Pancreas (tissue), 10 donors: Measurements from ENCODE around the gene ZBTB7C. TPM values are rescaled to one million over a fixed set of nuclear protein-coding genes. Genes with fewer than 3 reads are reported as not detected.

Experiments used
- ATAC-seq, 4 donors: fragments of 200-7000 bp; cut with Tn5 transposase; one replicate each; pipeline versions ENCODE4 v1.8.0 to v1.9.1; 2020; ENCODE audit warnings: mild to moderate bottlenecking in 4 of 4, moderate library complexity in 4 of 4
- DNase-seq, 6 donors: peaks; one replicate each; pipeline ENCODE4 v3.0.0-alpha.2; 2020
- FAIRE-seq: peaks from 2 replicates; lab custom pipeline; 2012; peaks lifted over from hg19 to GRCh38; lab: Jason Lieb, UNC
- H3K27ac ChIP-seq, 4 donors: fragments of 200-600 bp; sonication (generic); 1 replicate in 3 of 4; 2 replicates in 1 of 4; pipeline versions ENCODE4 v1.5.0 to v1.8.0; 2020
- H3K27me3 ChIP-seq, 4 donors: fragments of 200-600 bp; one replicate each; pipeline ENCODE4 v1.8.0; 2021
- H3K36me3 ChIP-seq, 3 donors: fragments of 200-600 bp; sonication (generic) in 1 of 3; one replicate each; pipeline versions ENCODE4 v1.5.0 to v1.8.0; 2020 to 2021
- H3K4me1 ChIP-seq, 3 donors: fragments of 200-600 bp; one replicate each; pipeline ENCODE4 v1.8.0; 2021
- H3K4me3 ChIP-seq, 4 donors: fragments of 200-600 bp; sonication (generic) in 2 of 4; one replicate each; pipeline versions ENCODE4 v1.5.0 to v1.8.0; 2020 to 2021
- H3K9me3 ChIP-seq, 4 donors: fragments of 200-600 bp; one replicate each; pipeline ENCODE4 v1.8.0; 2021
- CTCF ChIP-seq, 4 donors: fragments of 200-600 bp; sonication (generic) in 3 of 4; IDR thresholded peaks; one replicate each; pipeline versions ENCODE4 v1.5.0 to v1.8.0; 2021; ENCODE audit warnings: antibody characterized with exemption in 4 of 4
- WGBS, 2 donors: extraction: QIAGEN DNeasy Blood & Tissue Kit; methylation state at CpG; one replicate each; pipeline ENCODE4 v1.1.7; 2013; 5-methylcytosine and 5-hydroxymethylcytosine counted together
- intact Hi-C, 3 donors: fragments of 100-400 bp; cut with DNase I; formaldehyde crosslinking; loops; one replicate each; pipeline versions ENCODE4 v1.11.1 to v1.14.2; 2022
- polyA plus RNA-seq, 2 donors: library from polyadenylated mRNA; stranded (reverse); fragments of 200-250 nt; gene quantifications; one replicate each; pipeline ENCODE4 v1.2.3, GENCODE V29; 2013
- total RNA-seq, 6 donors: library from RNA; stranded (reverse); fragmentation: NEBNext Ultra II Directional in 4 of 6; extraction: Animal tissue kit (Norgen Biotek cat#: 25700) in 4 of 6; gene quantifications; one replicate each; pipeline versions ENCODE4 v1.2.1 to v1.2.4, GENCODE V29; 2021 to 2023
- donor health status: healthy with polysubstance abuse.
- donor health status: DM: no; HTN: no; CAD: no; lungs with moderate emphysema.
- donor health status: DM: no; HTN: no; CAD: no.
- donor health status: control.
- donor health status: control.
- donor health status: Bipolar disorder and iron deficiency.
- donor health status: DM: yes; HTN: yes; CAD: no.
- donor health status: DM: no; HTN: no; CAD: no.
- donor health status: DM: no; HTN: no; CAD: no.
- donor health status: DM: yes; HTN: yes; CAD: no.

ZBTB7C gene
- total and polyA plus RNA-seq, 8 donors: 0.35 to 1.7 (median 0.91) TPM

DNA sequence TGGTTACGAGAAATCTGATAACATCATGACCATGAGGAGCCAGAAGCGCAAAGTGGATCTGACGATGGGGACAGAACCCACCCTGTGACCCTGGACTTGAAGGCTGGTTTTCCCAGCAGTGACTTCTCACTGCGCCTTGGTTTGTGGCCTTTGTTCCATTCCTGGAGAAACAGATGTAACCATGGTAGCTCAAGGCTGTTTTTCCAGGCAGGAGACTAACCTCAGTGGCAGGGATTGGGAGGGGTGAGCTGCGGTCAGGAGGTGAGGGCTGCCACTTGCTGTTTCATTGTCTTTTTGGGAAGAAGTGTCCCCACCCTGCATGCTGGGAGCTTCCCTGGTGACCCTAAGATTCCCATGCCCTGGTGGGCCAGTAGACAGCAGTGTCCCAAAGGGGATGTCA is 362.3 kb downstream of the ZBTB7C start:
- Histone ChIP-seq H3K4me3 (no peak overlapping the region), H3K36me3 (no peaks in the 10 kb centered on the region), H3K27me3 (no peaks in the 10 kb centered on the region), H3K27ac (no peak overlapping the region), H3K9me3 (no peaks in the 10 kb centered on the region), H3K4me1 (no peaks in the 10 kb centered on the region)
- 87 to 90% methylated on average over 5 of the region's 5 CpGs for WGBS, 2 donors
- no peak for DNase-seq
- intact Hi-C loops: no loop called here
- FAIRE-seq: no peak
- no peak for TF ChIP-seq CTCF (IDR thresholded peaks at IDR 0.05)
- ATAC-seq: no peak

DNA sequence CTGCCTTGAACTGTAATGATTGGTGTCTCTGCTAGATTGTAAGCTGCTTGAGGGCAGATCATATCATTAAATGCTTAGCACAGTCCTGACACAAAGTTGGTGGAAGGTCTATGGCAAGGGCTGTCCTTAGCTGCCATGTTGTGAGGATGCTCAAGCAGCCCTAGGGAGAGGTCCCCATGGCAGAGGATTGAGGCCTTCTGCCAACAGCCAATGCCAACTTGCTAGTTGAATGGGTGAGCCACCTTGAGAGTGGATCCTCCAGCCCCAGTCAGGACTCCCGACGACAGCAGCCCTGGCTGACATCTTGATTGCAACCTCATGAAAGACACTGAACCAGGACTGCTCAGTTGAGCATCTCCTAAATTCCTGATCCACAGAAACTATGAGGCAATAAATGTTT is 363.4 kb downstream of the ZBTB7C start:
- DNase-seq (peak in 1 of 6 donors; percentile 15), ATAC-seq (no peak), FAIRE-seq (no peak)
- WGBS, 2 donors: 63 to 78% methylated on average over 2 of the region's 2 CpGs
- no peak for TF ChIP-seq CTCF (IDR thresholded peaks at IDR 0.05)
- no peak overlapping the region for H3K27ac ChIP-seq
- H3K4me3 ChIP-seq: no peak overlapping the region
- H3K36me3 ChIP-seq: no peaks in the 10 kb centered on the region
- intact Hi-C loops: no loop called here
- H3K4me1 ChIP-seq: no peaks in the 10 kb centered on the region
- no peaks in the 10 kb centered on the region for H3K27me3 ChIP-seq
- H3K9me3 ChIP-seq: no peaks in the 10 kb centered on the region

DNA sequence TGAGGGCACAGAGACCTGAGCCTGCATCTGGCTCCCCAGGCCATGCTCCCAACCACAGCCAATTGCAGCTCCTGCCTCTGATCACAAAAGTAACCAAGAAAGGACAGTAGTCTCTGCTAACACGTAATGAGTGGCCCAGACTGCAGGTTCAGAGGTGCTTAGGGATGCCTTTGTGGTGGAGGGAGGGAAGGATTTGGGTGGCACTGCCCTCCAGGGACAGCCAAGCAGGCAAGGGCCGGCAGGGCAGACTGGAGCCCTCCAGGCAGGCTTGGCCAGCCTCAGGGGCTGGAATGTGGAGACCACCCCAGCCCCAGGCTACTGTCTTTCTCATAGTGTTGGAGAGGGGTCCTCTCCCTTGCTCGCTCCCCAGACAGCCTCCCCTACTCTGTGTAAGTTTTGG is 364.2 kb downstream of the ZBTB7C start:
- intact Hi-C loops: no loop called here
- Histone ChIP-seq H3K27me3 (no peaks in the 10 kb centered on the region), H3K9me3 (no peaks in the 10 kb centered on the region), H3K4me3 (no peak overlapping the region), H3K4me1 (no peaks in the 10 kb centered on the region), H3K36me3 (no peaks in the 10 kb centered on the region), H3K27ac (no peak overlapping the region)
- TF ChIP-seq CTCF (IDR thresholded peaks at IDR 0.05): no peak
- ATAC-seq: no peak
- WGBS, 2 donors: 87 to 96% methylated on average over 3 of the region's 3 CpGs
- FAIRE-seq: no peak
- DNase-seq: peak in 1 of 6 donors; percentile 31

- Histone ChIP-seq H3K27ac (no peak overlapping the region), H3K4me3 (no peak overlapping the region), H3K9me3 (no peaks in the 10 kb centered on the region), H3K36me3 (no peaks in the 10 kb centered on the region), H3K27me3 (no peaks in the 10 kb centered on the region), H3K4me1 (no peaks in the 10 kb centered on the region)
- FAIRE-seq: no peak
- ATAC-seq: no peak
- intact Hi-C loops: no loop called here
- no peak for DNase-seq
- 78 to 96% methylated on average over 3 of the region's 3 CpGs for WGBS, 2 donors
- no peak for TF ChIP-seq CTCF (IDR thresholded peaks at IDR 0.05)
Observed at GRCh38 chr18:48043166-48043565, 366.0 kb downstream of the ZBTB7C start.

- H3K4me3 ChIP-seq: no peak overlapping the region
- ATAC-seq (no peak), FAIRE-seq (no peak), DNase-seq (no peak)
- intact Hi-C loops: no loop called here
- H3K4me1 ChIP-seq: no peaks in the 10 kb centered on the region
- TF ChIP-seq CTCF (IDR thresholded peaks at IDR 0.05): no peak
- WGBS, 2 donors: 79 to 91% methylated on average over 3 to 4 of the region's 4 CpGs
- no peaks in the 10 kb centered on the region for H3K36me3 ChIP-seq
- no peaks in the 10 kb centered on the region for H3K9me3 ChIP-seq
- H3K27me3 ChIP-seq: no peaks in the 10 kb centered on the region
- no peak overlapping the region for H3K27ac ChIP-seq
Observed at GRCh38 chr18:48042431-48042830, 366.8 kb downstream of the ZBTB7C start.
